ENCODE measurements around the gene RAMACL.

The RAMACL gene

GRCh38 chr6:166563805-166564204 lies 22.7 kb downstream of the RAMACL start:
- H3K9me3 ChIP-seq (ENCODE audit: insufficient read depth, low read length) = no peaks in the 10 kb centered on the region
- H3K4me3 ChIP-seq (ENCODE audit: insufficient read length, low read depth) = no peak overlapping the region
- H3K4me1 ChIP-seq (ENCODE audit: insufficient read depth, insufficient read length) = no peaks in the 10 kb centered on the region
- TF ChIP-seq YY1 (IDR thresholded peaks at IDR 0.05; ENCODE audit: insufficient read depth, insufficient read length) = no peak
- TF ChIP-seq SUZ12 (IDR thresholded peaks at IDR 0.05; ENCODE audit: extremely low read depth, insufficient read depth, insufficient read length) = no peak
- TF ChIP-seq ZNF274 (IDR thresholded peaks at IDR 0.05; ENCODE audit: low read depth, low read length) = no peak
- H3K9ac ChIP-seq (ENCODE audit: insufficient read length, low read depth) = no peak overlapping the region
- H3K27me3 ChIP-seq (ENCODE audit: insufficient read depth, insufficient read length) = no peaks in the 10 kb centered on the region
- H3K36me3 ChIP-seq (ENCODE audit: insufficient read depth, insufficient read length, low read length) = no peaks in the 10 kb centered on the region
- DNase-seq (ENCODE audit: low read depth, low spot score) = no peak

- Histone ChIP-seq H3K4me1 (ENCODE audit: insufficient read depth, insufficient read length) (no peaks in the 10 kb centered on the region), H3K27me3 (ENCODE audit: insufficient read depth, insufficient read length) (no peaks in the 10 kb centered on the region), H3K36me3 (ENCODE audit: insufficient read depth, insufficient read length, low read length) (no peaks in the 10 kb centered on the region), H3K9ac (ENCODE audit: insufficient read length, low read depth) (no peak overlapping the region), H3K9me3 (ENCODE audit: insufficient read depth, low read length) (no peaks in the 10 kb centered on the region), H3K4me3 (ENCODE audit: insufficient read length, low read depth) (no peak overlapping the region)
- TF ChIP-seq ZNF274 (IDR thresholded peaks at IDR 0.05; ENCODE audit: low read depth, low read length) (no peak), SUZ12 (IDR thresholded peaks at IDR 0.05; ENCODE audit: extremely low read depth, insufficient read depth, insufficient read length) (no peak), YY1 (IDR thresholded peaks at IDR 0.05; ENCODE audit: insufficient read depth, insufficient read length) (no peak)
- no peak for DNase-seq (ENCODE audit: low read depth, low spot score)
These were observed 23.3 kb downstream of the RAMACL start for GRCh38 chr6:166563200-166563599.

GRCh38 chr6:166562726-166563125 lies 23.8 kb downstream of the RAMACL start:
- no peaks in the 10 kb centered on the region for H3K36me3 ChIP-seq (ENCODE audit: insufficient read depth, insufficient read length, low read length)
- no peaks in the 10 kb centered on the region for H3K4me1 ChIP-seq (ENCODE audit: insufficient read depth, insufficient read length)
- TF ChIP-seq ZNF274 (IDR thresholded peaks at IDR 0.05; ENCODE audit: low read depth, low read length) (no peak), YY1 (IDR thresholded peaks at IDR 0.05; ENCODE audit: insufficient read depth, insufficient read length) (no peak), SUZ12 (IDR thresholded peaks at IDR 0.05; ENCODE audit: extremely low read depth, insufficient read depth, insufficient read length) (no peak)
- H3K27me3 ChIP-seq (ENCODE audit: insufficient read depth, insufficient read length) = no peaks in the 10 kb centered on the region
- H3K9me3 ChIP-seq (ENCODE audit: insufficient read depth, low read length) = no peaks in the 10 kb centered on the region
- no peak overlapping the region for H3K4me3 ChIP-seq (ENCODE audit: insufficient read length, low read depth)
- no peak for DNase-seq (ENCODE audit: low read depth, low spot score)
- H3K9ac ChIP-seq (ENCODE audit: insufficient read length, low read depth) = no peak overlapping the region

GRCh38 chr6:166561771-166562359 lies 24.6 kb downstream of the RAMACL start:
- no peak for DNase-seq (ENCODE audit: low read depth, low spot score)
- no peak overlapping the region for H3K4me3 ChIP-seq (ENCODE audit: insufficient read length, low read depth)
- no peaks in the 10 kb centered on the region for H3K36me3 ChIP-seq (ENCODE audit: insufficient read depth, insufficient read length, low read length)
- no peaks in the 10 kb centered on the region for H3K9me3 ChIP-seq (ENCODE audit: insufficient read depth, low read length)
- no peaks in the 10 kb centered on the region for H3K4me1 ChIP-seq (ENCODE audit: insufficient read depth, insufficient read length)
- H3K9ac ChIP-seq (ENCODE audit: insufficient read length, low read depth) = no peak overlapping the region
- no peak for TF ChIP-seq ZNF274 (IDR thresholded peaks at IDR 0.05; ENCODE audit: low read depth, low read length)
- no peak for TF ChIP-seq YY1 (IDR thresholded peaks at IDR 0.05; ENCODE audit: insufficient read depth, insufficient read length)
- TF ChIP-seq SUZ12 (IDR thresholded peaks at IDR 0.05; ENCODE audit: extremely low read depth, insufficient read depth, insufficient read length) = no peak
- H3K27me3 ChIP-seq (ENCODE audit: insufficient read depth, insufficient read length) = no peaks in the 10 kb centered on the region

- H3K4me1 ChIP-seq (ENCODE audit: insufficient read depth, insufficient read length) = no peaks in the 10 kb centered on the region
These were observed 26.3 kb downstream of the RAMACL start for GRCh38 chr6:166560222-166560621.

GRCh38 chr6:166559662-166560061 lies 26.8 kb downstream of the RAMACL start:
- TF ChIP-seq ZNF274 (IDR thresholded peaks at IDR 0.05; ENCODE audit: low read depth, low read length) (no peak), SUZ12 (IDR thresholded peaks at IDR 0.05; ENCODE audit: extremely low read depth, insufficient read depth, insufficient read length) (no peak), YY1 (IDR thresholded peaks at IDR 0.05; ENCODE audit: insufficient read depth, insufficient read length) (no peak)

More at GRCh38 chr6:166560222-166560621, 26.3 kb downstream of the RAMACL start:
- H3K9ac ChIP-seq (ENCODE audit: insufficient read length, low read depth) = no peak overlapping the region
- H3K27me3 ChIP-seq (ENCODE audit: insufficient read depth, insufficient read length) = no peaks in the 10 kb centered on the region
- TF ChIP-seq YY1 (IDR thresholded peaks at IDR 0.05; ENCODE audit: insufficient read depth, insufficient read length) = no peak
- TF ChIP-seq SUZ12 (IDR thresholded peaks at IDR 0.05; ENCODE audit: extremely low read depth, insufficient read depth, insufficient read length) = no peak
- no peak for TF ChIP-seq ZNF274 (IDR thresholded peaks at IDR 0.05; ENCODE audit: low read depth, low read length)
- H3K9me3 ChIP-seq (ENCODE audit: insufficient read depth, low read length) = no peaks in the 10 kb centered on the region
- H3K4me3 ChIP-seq (ENCODE audit: insufficient read length, low read depth) = no peak overlapping the region
- H3K36me3 ChIP-seq (ENCODE audit: insufficient read depth, insufficient read length, low read length) = no peaks in the 10 kb centered on the region
- DNase-seq (ENCODE audit: low read depth, low spot score) = no peak

GRCh38 chr6:166559211-166559610 lies 27.3 kb downstream of the RAMACL start:
- no peak for TF ChIP-seq ZNF274 (IDR thresholded peaks at IDR 0.05; ENCODE audit: low read depth, low read length)
- TF ChIP-seq SUZ12 (IDR thresholded peaks at IDR 0.05; ENCODE audit: extremely low read depth, insufficient read depth, insufficient read length) = no peak
- TF ChIP-seq YY1 (IDR thresholded peaks at IDR 0.05; ENCODE audit: insufficient read depth, insufficient read length) = no peak
- Histone ChIP-seq H3K36me3 (ENCODE audit: insufficient read depth, insufficient read length, low read length) (no peaks in the 10 kb centered on the region), H3K27me3 (ENCODE audit: insufficient read depth, insufficient read length) (no peaks in the 10 kb centered on the region), H3K9ac (ENCODE audit: insufficient read length, low read depth) (no peak overlapping the region), H3K9me3 (ENCODE audit: insufficient read depth, low read length) (no peaks in the 10 kb centered on the region), H3K4me3 (ENCODE audit: insufficient read length, low read depth) (no peak overlapping the region), H3K4me1 (ENCODE audit: insufficient read depth, insufficient read length) (no peaks in the 10 kb centered on the region)
- DNase-seq (ENCODE audit: low read depth, low spot score) = no peak

More at GRCh38 chr6:166559662-166560061, 26.8 kb downstream of the RAMACL start:
- no peaks in the 10 kb centered on the region for H3K27me3 ChIP-seq (ENCODE audit: insufficient read depth, insufficient read length)
- no peak overlapping the region for H3K9ac ChIP-seq (ENCODE audit: insufficient read length, low read depth)
- no peaks in the 10 kb centered on the region for H3K36me3 ChIP-seq (ENCODE audit: insufficient read depth, insufficient read length, low read length)
- H3K9me3 ChIP-seq (ENCODE audit: insufficient read depth, low read length) = no peaks in the 10 kb centered on the region
- no peak for DNase-seq (ENCODE audit: low read depth, low spot score)
- H3K4me1 ChIP-seq (ENCODE audit: insufficient read depth, insufficient read length) = no peaks in the 10 kb centered on the region
- H3K4me3 ChIP-seq (ENCODE audit: insufficient read length, low read depth) = no peak overlapping the region

Data from NT2/D1 (cell line).